Measurements from ENCODE around the gene EYS. TPM values are rescaled to one million over a fixed set of nuclear protein-coding genes. Genes with fewer than 3 reads are reported as not detected.

The EYS gene
- polyA plus RNA-seq, 1 of the 3 experiments (the other 2 are of a cell fraction): 0.05 TPM

GRCh38 chr6:64831680-64832079, 875.3 kb downstream of the EYS start:
- Histone ChIP-seq H3K4me3 (ENCODE audit: low read depth in 2 of 2, low read length in 1 of 2) (no peak overlapping the region), H3K36me3 (replicated peaks in 1 of 2; ENCODE audit: control insufficient read depth in 1 of 2, insufficient read depth in 2 of 2, low read length in 1 of 2) (no peaks in the 10 kb centered on the region), H3K79me2 (ENCODE audit: insufficient read depth) (no peaks in the 10 kb centered on the region), H2AFZ (ENCODE audit: low read depth) (no peak overlapping the region), H3K9me2 (0 out of 2 replicates have a peak, but pooled peaks cover 3% of the 10 kb centered on the region), H3K27me3 (ENCODE audit: insufficient read depth) (no peaks in the 10 kb centered on the region), H3K9me3 (no peaks in the 10 kb centered on the region), H4K20me1 (ENCODE audit: insufficient read depth) (no peaks in the 10 kb centered on the region), H3F3A (replicated peaks; ENCODE audit: insufficient read depth) (no peaks in the 10 kb centered on the region), H3K4me1 (ENCODE audit: control insufficient read depth in 1 of 2, insufficient read depth in 2 of 2, low read depth in 1 of 2, low read length in 1 of 2) (no peaks in the 10 kb centered on the region), H3K9ac (no peak overlapping the region), H3K4me2 (no peak overlapping the region), H3K27ac (ENCODE audit: low read depth in 2 of 2, low read length in 1 of 2) (no peak overlapping the region)
- ChIA-PET CTCF (no interaction called here), POLR2A (no interaction called here)
- TF ChIP-seq RXRA (IDR thresholded peaks at IDR 0.05; ENCODE audit: borderline replicate concordance, low read depth): no peak
- no peak for TF ChIP-seq TAF1 (IDR thresholded peaks at IDR 0.05; ENCODE audit: borderline replicate concordance, low read depth, low read length)
- no peak for TF ChIP-seq RAD21 (IDR thresholded peaks at IDR 0.05; ENCODE audit: low read length)
- no peak for TF ChIP-seq ELF1 (IDR thresholded peaks at IDR 0.05)
- TF ChIP-seq YY1 (IDR thresholded peaks at IDR 0.05; ENCODE audit: low read depth): no peak
- no peak for TF ChIP-seq CHD2 (IDR thresholded peaks at IDR 0.05; ENCODE audit: low read length, partially characterized antibody)
- no peak for TF ChIP-seq RCOR1 (IDR thresholded peaks at IDR 0.05; ENCODE audit: low read length)
- TF ChIP-seq CTCF (IDR thresholded peaks at IDR 0.05): no peak
- no peak for TF ChIP-seq USF1 (IDR thresholded peaks at IDR 0.05; ENCODE audit: borderline replicate concordance, low read depth)
- no peak for TF ChIP-seq IRF3 (IDR thresholded peaks at IDR 0.05; ENCODE audit: low read depth, low read length)
- TF ChIP-seq POLR2AphosphoS5 (IDR thresholded peaks at IDR 0.05; ENCODE audit: low read depth, low read length): no peak
- TF ChIP-seq ZBTB33 (IDR thresholded peaks at IDR 0.05; ENCODE audit: borderline replicate concordance, low read depth): no peak
- no peak for DNase-seq
- 26% methylated on average over 2 of the region's 2 CpGs for WGBS (ENCODE audit: low lambda C conversion rate)

- H3K27me3 ChIP-seq (ENCODE audit: insufficient read depth): no peaks in the 10 kb centered on the region; the same call in 1 of the 2 replicates
- H4K20me1 ChIP-seq (ENCODE audit: insufficient read depth): no peaks in the 10 kb centered on the region
- peaks cover 3% of the 10 kb centered on the region; the same call in 1 of the 2 replicates for H3K9me2 ChIP-seq
- no peaks in the 10 kb centered on the region for H3K79me2 ChIP-seq (ENCODE audit: insufficient read depth)
- no peak overlapping the region for H3K27ac ChIP-seq (ENCODE audit: low read depth in 2 of 2, low read length in 1 of 2)
- H3K4me2 ChIP-seq: no peak overlapping the region
- DNase-seq: no peak
- ChIA-PET CTCF (no interaction called here), POLR2A (no interaction called here)
- no peaks in the 10 kb centered on the region for H3K36me3 ChIP-seq (replicated peaks in 1 of 2; ENCODE audit: control insufficient read depth in 1 of 2, insufficient read depth in 2 of 2, low read length in 1 of 2)
- no peaks in the 10 kb centered on the region for H3K4me1 ChIP-seq (ENCODE audit: control insufficient read depth in 1 of 2, insufficient read depth in 2 of 2, low read depth in 1 of 2, low read length in 1 of 2)
- WGBS (ENCODE audit: low lambda C conversion rate): 15% methylated on average over 2 of the region's 2 CpGs
- no peaks in the 10 kb centered on the region; the same call in 1 of the 2 replicates for H3K9me3 ChIP-seq
- no peaks in the 10 kb centered on the region for H3F3A ChIP-seq (replicated peaks; ENCODE audit: insufficient read depth)
- H3K9ac ChIP-seq: no peak overlapping the region
- no peak overlapping the region for H2AFZ ChIP-seq (ENCODE audit: low read depth)
- H3K4me3 ChIP-seq (ENCODE audit: low read depth in 2 of 2, low read length in 1 of 2): no peak overlapping the region
- TF ChIP-seq TCF12 (IDR thresholded peaks at IDR 0.05) (no peak), REST (IDR thresholded peaks at IDR 0.05; ENCODE audit: low read depth, low read length) (no peak), USF1 (IDR thresholded peaks at IDR 0.05; ENCODE audit: borderline replicate concordance, low read depth) (no peak), TEAD4 (IDR thresholded peaks at IDR 0.05; ENCODE audit: borderline replicate concordance, insufficient read depth) (no peak), GATA2 (CRISPR knock-in tag; IDR thresholded peaks at IDR 0.05) (no peak), EP300 (IDR thresholded peaks at IDR 0.05; ENCODE audit: borderline replicate concordance in 1 of 2, low read depth in 1 of 2, low read length in 1 of 2) (no peak), RFX5 (IDR thresholded peaks at IDR 0.05; ENCODE audit: low read length) (no peak), ELF1 (IDR thresholded peaks at IDR 0.05) (no peak)
Measured at GRCh38 chr6:64817525-64817924, 889.5 kb downstream of the EYS start.

Measured in SK-N-SH (cell line).